ENCODE results near the gene GOLGA8H. TPM values are rescaled to one million over a fixed set of nuclear protein-coding genes. Genes with fewer than 3 reads are reported as not detected.
A peak's percentile ranks its signal among the peaks of the same experiment; 100 is the strongest.
"Not testable (repeated sequence)": the region's sequence is repeated elsewhere in the genome, so short reads cannot be mapped to it uniquely, and the experiment has no call there.

The GOLGA8H gene
- polyA plus RNA-seq (2013, experiment 1 of 2): not detected
- not detected for polyA plus RNA-seq (2013, experiment 2 of 2)

GRCh38 chr15:30603796-30604195, at the start of gene GOLGA8H:
GOLGA8H (plus strand) TSS chr15:30604028; CDS start chr15:30604126, 98 bp downstream.
- H3K9me3 ChIP-seq (ENCODE audit: control insufficient read depth, low read length); H3K36me3 ChIP-seq (ENCODE audit: control insufficient read depth, insufficient read depth, low read length); H3K4me3 ChIP-seq (ENCODE audit: extremely low read depth, insufficient read depth, low read length, poor library complexity, severe bottlenecking); H3K4me1 ChIP-seq (ENCODE audit: control insufficient read depth, insufficient read depth, low read length, poor library complexity, severe bottlenecking); H3K27ac ChIP-seq (ENCODE audit: low read depth, low read length, severe bottlenecking): not testable (repeated sequence)
- 80 to 100% methylated on average over 1 to 3 of the region's 8 CpGs for WGBS, 2 experiments (ENCODE audit: insufficient coverage in 2 of 2)

- not testable (repeated sequence) for H3K4me3 ChIP-seq (ENCODE audit: extremely low read depth, insufficient read depth, low read length, poor library complexity, severe bottlenecking); H3K36me3 ChIP-seq (ENCODE audit: control insufficient read depth, insufficient read depth, low read length); H3K27ac ChIP-seq (ENCODE audit: low read depth, low read length, severe bottlenecking); H3K4me1 ChIP-seq (ENCODE audit: control insufficient read depth, insufficient read depth, low read length, poor library complexity, severe bottlenecking); H3K9me3 ChIP-seq (ENCODE audit: control insufficient read depth, low read length)
- WGBS, 2 experiments (ENCODE audit: insufficient coverage in 2 of 2): no CpG with 5 or more reads among the region's 6 CpGs
Observed at GRCh38 chr15:30566949-30567348, 36.9 kb upstream of the GOLGA8H start.

- not testable (repeated sequence) for H3K27ac ChIP-seq (ENCODE audit: low read depth, low read length, severe bottlenecking); H3K4me1 ChIP-seq (ENCODE audit: control insufficient read depth, insufficient read depth, low read length, poor library complexity, severe bottlenecking); H3K36me3 ChIP-seq (ENCODE audit: control insufficient read depth, insufficient read depth, low read length); H3K9me3 ChIP-seq (ENCODE audit: control insufficient read depth, low read length)
- no CpG with 5 or more reads among the region's 38 CpGs for WGBS, 2 experiments (ENCODE audit: insufficient coverage in 2 of 2)
- peak overlapping the region; percentile 23 for H3K4me3 ChIP-seq (ENCODE audit: extremely low read depth, insufficient read depth, low read length, poor library complexity, severe bottlenecking)
Observed at GRCh38 chr15:30573012-30573491, 30.8 kb upstream of the GOLGA8H start.

GRCh38 chr15:30579394-30579970, 24.3 kb upstream of the GOLGA8H start:
- not testable (repeated sequence) for H3K27ac ChIP-seq (ENCODE audit: low read depth, low read length, severe bottlenecking); H3K4me3 ChIP-seq (ENCODE audit: extremely low read depth, insufficient read depth, low read length, poor library complexity, severe bottlenecking); H3K4me1 ChIP-seq (ENCODE audit: control insufficient read depth, insufficient read depth, low read length, poor library complexity, severe bottlenecking); H3K36me3 ChIP-seq (ENCODE audit: control insufficient read depth, insufficient read depth, low read length); H3K9me3 ChIP-seq (ENCODE audit: control insufficient read depth, low read length)
- WGBS, 2 experiments (ENCODE audit: insufficient coverage in 2 of 2): no CpG with 5 or more reads among the region's 6 CpGs

- not testable (repeated sequence) for H3K9me3 ChIP-seq (ENCODE audit: control insufficient read depth, low read length); H3K4me1 ChIP-seq (ENCODE audit: control insufficient read depth, insufficient read depth, low read length, poor library complexity, severe bottlenecking); H3K27ac ChIP-seq (ENCODE audit: low read depth, low read length, severe bottlenecking); H3K36me3 ChIP-seq (ENCODE audit: control insufficient read depth, insufficient read depth, low read length); H3K4me3 ChIP-seq (ENCODE audit: extremely low read depth, insufficient read depth, low read length, poor library complexity, severe bottlenecking)
- WGBS, 2 experiments (ENCODE audit: insufficient coverage in 2 of 2): no CpG with 5 or more reads among the region's 4 CpGs
Observed at GRCh38 chr15:30580716-30581115, 23.1 kb upstream of the GOLGA8H start.

GRCh38 chr15:30598953-30599352, 4.9 kb upstream of the GOLGA8H start:
- H3K4me1 ChIP-seq (ENCODE audit: control insufficient read depth, insufficient read depth, low read length, poor library complexity, severe bottlenecking); H3K4me3 ChIP-seq (ENCODE audit: extremely low read depth, insufficient read depth, low read length, poor library complexity, severe bottlenecking); H3K9me3 ChIP-seq (ENCODE audit: control insufficient read depth, low read length); H3K36me3 ChIP-seq (ENCODE audit: control insufficient read depth, insufficient read depth, low read length); H3K27ac ChIP-seq (ENCODE audit: low read depth, low read length, severe bottlenecking): not testable (repeated sequence)
- WGBS, 2 experiments (ENCODE audit: insufficient coverage in 2 of 2): 50% methylated on average over 1 of the region's 2 CpGs; no CpG with 5 or more reads in 1 of the 2 experiments

- H3K27ac ChIP-seq (ENCODE audit: low read depth, low read length, severe bottlenecking); H3K4me1 ChIP-seq (ENCODE audit: control insufficient read depth, insufficient read depth, low read length, poor library complexity, severe bottlenecking); H3K36me3 ChIP-seq (ENCODE audit: control insufficient read depth, insufficient read depth, low read length); H3K4me3 ChIP-seq (ENCODE audit: extremely low read depth, insufficient read depth, low read length, poor library complexity, severe bottlenecking); H3K9me3 ChIP-seq (ENCODE audit: control insufficient read depth, low read length): not testable (repeated sequence)
- no CpG with 5 or more reads among the region's 6 CpGs for WGBS, 2 experiments (ENCODE audit: insufficient coverage in 2 of 2)
Observed at GRCh38 chr15:30612271-30612670, 8.4 kb downstream of the GOLGA8H start.

- not testable (repeated sequence) for H3K9me3 ChIP-seq (ENCODE audit: control insufficient read depth, low read length)
- 0% methylated on average over 1 of the region's 3 CpGs; no CpG with 5 or more reads in 1 of the 2 experiments for WGBS, 2 experiments (ENCODE audit: insufficient coverage in 2 of 2)
Observed at GRCh38 chr15:30621342-30621741, 17.5 kb downstream of the GOLGA8H start.

GRCh38 chr15:30625436-30626193, 21.8 kb downstream of the GOLGA8H start, which contains the start of gene ARHGAP11B:
ARHGAP11B (plus strand) TSS chr15:30626128.
- not testable (repeated sequence) for H3K36me3 ChIP-seq (ENCODE audit: control insufficient read depth, insufficient read depth, low read length); H3K9me3 ChIP-seq (ENCODE audit: control insufficient read depth, low read length); H3K4me1 ChIP-seq (ENCODE audit: control insufficient read depth, insufficient read depth, low read length, poor library complexity, severe bottlenecking)
- WGBS, 2 experiments (ENCODE audit: insufficient coverage in 2 of 2): 0% methylated on average over 14 to 17 of the region's 35 CpGs
- Histone ChIP-seq H3K4me3 (ENCODE audit: extremely low read depth, insufficient read depth, low read length, poor library complexity, severe bottlenecking) (peak within 1 kb of the TSS; percentile 56), H3K27ac (ENCODE audit: low read depth, low read length, severe bottlenecking) (peak within 1 kb of the TSS; percentile 78)

More at GRCh38 chr15:30621342-30621741, 17.5 kb downstream of the GOLGA8H start:
- not testable (repeated sequence) for H3K27ac ChIP-seq (ENCODE audit: low read depth, low read length, severe bottlenecking); H3K4me3 ChIP-seq (ENCODE audit: extremely low read depth, insufficient read depth, low read length, poor library complexity, severe bottlenecking); H3K36me3 ChIP-seq (ENCODE audit: control insufficient read depth, insufficient read depth, low read length); H3K4me1 ChIP-seq (ENCODE audit: control insufficient read depth, insufficient read depth, low read length, poor library complexity, severe bottlenecking)

- H3K4me3 ChIP-seq (ENCODE audit: extremely low read depth, insufficient read depth, low read length, poor library complexity, severe bottlenecking): peak overlapping the region; percentile 56
- not testable (repeated sequence) for H3K9me3 ChIP-seq (ENCODE audit: control insufficient read depth, low read length); H3K36me3 ChIP-seq (ENCODE audit: control insufficient read depth, insufficient read depth, low read length); H3K4me1 ChIP-seq (ENCODE audit: control insufficient read depth, insufficient read depth, low read length, poor library complexity, severe bottlenecking)
- 0% methylated on average over 4 to 6 of the region's 22 CpGs for WGBS, 2 experiments (ENCODE audit: insufficient coverage in 2 of 2)
- peak overlapping the region; percentile 78 for H3K27ac ChIP-seq (ENCODE audit: low read depth, low read length, severe bottlenecking)
Observed at GRCh38 chr15:30626194-30626565, 22.4 kb downstream of the GOLGA8H start.

- Histone ChIP-seq H3K27ac (ENCODE audit: low read depth, low read length, severe bottlenecking) (peak overlapping the region; percentile 78), H3K4me3 (ENCODE audit: extremely low read depth, insufficient read depth, low read length, poor library complexity, severe bottlenecking) (peak overlapping the region; percentile 56)
- H3K4me1 ChIP-seq (ENCODE audit: control insufficient read depth, insufficient read depth, low read length, poor library complexity, severe bottlenecking); H3K36me3 ChIP-seq (ENCODE audit: control insufficient read depth, insufficient read depth, low read length); H3K9me3 ChIP-seq (ENCODE audit: control insufficient read depth, low read length): not testable (repeated sequence)
- 0% methylated on average over 4 of the region's 20 CpGs; no CpG with 5 or more reads in 1 of the 2 experiments for WGBS, 2 experiments (ENCODE audit: insufficient coverage in 2 of 2)
Observed at GRCh38 chr15:30626632-30627031, 22.8 kb downstream of the GOLGA8H start.

All from mesodermal cell (in vitro differentiated cells).